ENCODE data around the gene LRP5. TPM values are rescaled to one million over a fixed set of nuclear protein-coding genes. Genes with fewer than 3 reads are reported as not detected.

LRP5 gene
- polyA plus RNA-seq, 3 donors, result 0.23 to 0.29 TPM; not detected in 1

DNA sequence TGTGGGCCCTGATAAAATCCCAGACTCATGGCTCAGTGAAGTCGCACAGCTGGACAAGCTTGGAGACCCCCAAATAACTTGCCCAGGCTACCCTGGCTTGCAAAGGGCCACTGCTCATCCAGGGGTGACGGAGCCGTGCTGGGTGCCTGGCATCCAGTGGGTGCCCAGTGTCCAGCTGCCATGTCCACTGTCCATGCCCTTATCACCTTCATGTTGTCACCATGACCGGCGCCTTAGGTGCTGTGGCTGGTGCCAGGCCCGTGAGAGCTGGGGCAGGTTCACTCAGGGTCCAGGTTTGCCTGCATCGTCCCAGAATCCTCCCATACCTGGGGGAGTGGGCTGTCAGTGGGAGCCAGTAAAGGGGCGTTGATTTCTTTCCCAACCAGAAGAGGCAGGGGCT, 57.4 kb downstream of the LRP5 start:
- peak overlapping the region; percentile 21 for H3K9ac ChIP-seq (ENCODE audit: insufficient read depth, low read length, poor library complexity, severe bottlenecking)
- Mint-ChIP-seq H3K36me3 (peaks cover 5 to 7% of the 10 kb centered on the region in 2 donors), H3K27ac (no peak overlapping the region), H3K4me3 (no peak overlapping the region), H3K4me1 (peaks cover 46% of the 10 kb centered on the region), H3K27me3 (ENCODE audit: low read depth in 3 of 3) (peaks cover 20 to 28% (median 25%) of the 10 kb centered on the region in 3 donors), H3K9me3 (peaks cover 0 to 6% (median 4%) of the 10 kb centered on the region in 7 donors)
- intact Hi-C loops (cut with micrococcal nuclease), result no loop called here
- no peak overlapping the region for H3K27ac ChIP-seq (ENCODE audit: low read depth in 1 of 2, low read length in 2 of 2)
- TF ChIP-seq, protein P1, sequence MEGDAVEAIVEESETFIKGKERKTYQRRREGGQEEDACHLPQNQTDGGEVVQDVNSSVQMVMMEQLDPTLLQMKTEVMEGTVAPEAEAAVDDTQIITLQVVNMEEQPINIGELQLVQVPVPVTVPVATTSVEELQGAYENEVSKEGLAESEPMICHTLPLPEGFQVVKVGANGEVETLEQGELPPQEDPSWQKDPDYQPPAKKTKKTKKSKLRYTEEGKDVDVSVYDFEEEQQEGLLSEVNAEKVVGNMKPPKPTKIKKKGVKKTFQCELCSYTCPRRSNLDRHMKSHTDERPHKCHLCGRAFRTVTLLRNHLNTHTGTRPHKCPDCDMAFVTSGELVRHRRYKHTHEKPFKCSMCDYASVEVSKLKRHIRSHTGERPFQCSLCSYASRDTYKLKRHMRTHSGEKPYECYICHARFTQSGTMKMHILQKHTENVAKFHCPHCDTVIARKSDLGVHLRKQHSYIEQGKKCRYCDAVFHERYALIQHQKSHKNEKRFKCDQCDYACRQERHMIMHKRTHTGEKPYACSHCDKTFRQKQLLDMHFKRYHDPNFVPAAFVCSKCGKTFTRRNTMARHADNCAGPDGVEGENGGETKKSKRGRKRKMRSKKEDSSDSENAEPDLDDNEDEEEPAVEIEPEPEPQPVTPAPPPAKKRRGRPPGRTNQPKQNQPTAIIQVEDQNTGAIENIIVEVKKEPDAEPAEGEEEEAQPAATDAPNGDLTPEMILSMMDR (IDR thresholded peaks at IDR 0.05), result no peak
- H4K20me1 ChIP-seq (ENCODE audit: insufficient read depth, low read length), result no peaks in the 10 kb centered on the region
- H3K4me1 ChIP-seq (ENCODE audit: control insufficient read depth in 1 of 2, insufficient read depth in 2 of 2, low read length in 2 of 2), result peaks cover 36 to 38% of the 10 kb centered on the region in 2 donors
- H3K79me2 ChIP-seq (ENCODE audit: insufficient read depth, low read length), result no peaks in the 10 kb centered on the region
- H3K9me3 ChIP-seq (replicated peaks in 1 of 2; ENCODE audit: control insufficient read depth in 1 of 2, insufficient read depth in 1 of 2, low read length in 2 of 2), result no peaks in the 10 kb centered on the region
- H3K4me3 ChIP-seq (replicated peaks in 1 of 3; ENCODE audit: low read depth in 2 of 3, low read length in 3 of 3), result no peak overlapping the region
- WGBS (ENCODE audit: insufficient coverage), result 91% methylated on average over 4 of the region's 8 CpGs
- no peak overlapping the region for H2AFZ ChIP-seq (ENCODE audit: insufficient read depth, low read depth, low read length, poor library complexity, severe bottlenecking)
- H3K36me3 ChIP-seq (replicated peaks in 1 of 2; ENCODE audit: control insufficient read depth in 1 of 2, insufficient read depth in 2 of 2, low read length in 2 of 2), result no peaks in the 10 kb centered on the region
- DNase-seq, result no peak
- H3K27me3 ChIP-seq (ENCODE audit: control insufficient read depth in 2 of 2, insufficient read depth in 2 of 2, low read length in 2 of 2), result peaks cover 0 to 17% of the 10 kb centered on the region in 2 donors
- H3K4me2 ChIP-seq (replicated peaks; ENCODE audit: extremely low read depth, low read length, poor library complexity, severe bottlenecking), result no peak overlapping the region

DNA sequence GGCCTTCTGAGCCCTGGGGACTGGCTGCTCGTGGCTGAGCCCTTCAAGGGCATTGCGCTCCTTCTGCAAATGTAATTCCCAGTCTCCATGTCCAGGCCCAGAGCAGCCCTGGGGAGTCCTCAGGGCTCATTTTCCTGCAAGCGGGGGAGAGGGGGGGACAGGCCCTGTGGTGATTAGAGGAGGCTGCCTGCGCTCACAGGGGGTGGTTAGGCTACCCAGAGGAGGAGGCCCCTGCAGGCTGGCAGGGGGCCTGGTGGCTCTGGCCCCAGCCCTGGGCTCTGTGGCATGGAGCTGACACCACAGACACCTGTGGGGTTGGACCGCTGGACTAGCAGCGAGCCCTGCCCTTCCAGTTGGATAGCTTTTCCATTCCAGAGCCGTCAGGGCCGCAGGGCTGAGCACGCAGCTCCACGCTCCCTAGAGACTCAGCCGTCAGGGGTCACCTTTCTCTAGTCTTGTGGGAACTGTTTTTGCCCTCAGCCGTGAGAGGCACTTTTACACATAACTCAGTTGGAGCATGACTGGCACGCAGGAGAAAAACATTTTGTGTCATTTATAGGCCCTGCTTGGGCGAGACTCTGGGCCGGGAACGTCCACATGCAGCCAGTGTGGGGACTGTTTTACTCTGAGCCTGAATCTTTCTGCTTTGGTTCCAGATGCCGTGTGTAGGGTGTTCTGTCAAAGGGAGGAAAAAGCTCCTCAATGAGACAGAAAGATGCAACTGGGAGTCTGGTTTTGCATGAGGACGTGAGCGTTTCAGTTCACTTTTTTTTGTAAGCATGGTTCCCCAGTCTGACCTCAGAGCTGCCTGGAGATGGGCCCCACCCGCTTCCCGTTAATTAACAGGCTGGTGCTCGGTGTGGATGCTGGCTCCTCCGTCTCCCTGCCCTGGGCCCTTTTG, 58.1 kb downstream of the LRP5 start:
- Histone ChIP-seq H3K36me3 (replicated peaks in 1 of 2; ENCODE audit: control insufficient read depth in 1 of 2, insufficient read depth in 2 of 2, low read length in 2 of 2) (no peaks in the 10 kb centered on the region), H3K79me2 (ENCODE audit: insufficient read depth, low read length) (no peaks in the 10 kb centered on the region), H3K4me2 (replicated peaks; ENCODE audit: extremely low read depth, low read length, poor library complexity, severe bottlenecking) (no peak overlapping the region), H4K20me1 (ENCODE audit: insufficient read depth, low read length) (no peaks in the 10 kb centered on the region), H3K4me1 (ENCODE audit: control insufficient read depth in 1 of 2, insufficient read depth in 2 of 2, low read length in 2 of 2) (peaks cover 36 to 40% of the 10 kb centered on the region in 2 donors), H3K9ac (ENCODE audit: insufficient read depth, low read length, poor library complexity, severe bottlenecking) (peak overlapping the region; percentile 21), H3K27me3 (ENCODE audit: control insufficient read depth in 2 of 2, insufficient read depth in 2 of 2, low read length in 2 of 2) (peaks cover 0 to 20% of the 10 kb centered on the region in 2 donors), H3K4me3 (replicated peaks in 1 of 3; ENCODE audit: low read depth in 2 of 3, low read length in 3 of 3) (peak overlapping the region in 1 of 3 experiments; percentile 4), H2AFZ (ENCODE audit: insufficient read depth, low read depth, low read length, poor library complexity, severe bottlenecking) (no peak overlapping the region), H3K9me3 (replicated peaks in 1 of 2; ENCODE audit: control insufficient read depth in 1 of 2, insufficient read depth in 1 of 2, low read length in 2 of 2) (no peaks in the 10 kb centered on the region), H3K27ac (ENCODE audit: low read depth in 1 of 2, low read length in 2 of 2) (peak overlapping the region; percentile 4 to 71)
- peaks cover 24 to 35% (median 28%) of the 10 kb centered on the region in 3 donors for H3K27me3 Mint-ChIP-seq (ENCODE audit: low read depth in 3 of 3)
- 50% methylated on average over 21 of the region's 23 CpGs for WGBS (ENCODE audit: insufficient coverage)
- intact Hi-C loops (cut with micrococcal nuclease), result no loop called here
- peaks cover 0 to 6% (median 4%) of the 10 kb centered on the region in 7 donors for H3K9me3 Mint-ChIP-seq
- peak overlapping the region in 6 of 7 donors; percentile 10 to 66 (median 46) for H3K27ac Mint-ChIP-seq
- peaks cover 40% of the 10 kb centered on the region for H3K4me1 Mint-ChIP-seq
- DNase-seq, result peak; percentile 61 to 66 (median 65)
- H3K4me3 Mint-ChIP-seq, result peak overlapping the region; percentile 17 to 69
- TF ChIP-seq, protein P1 (IDR thresholded peaks at IDR 0.05), result no peak
- H3K36me3 Mint-ChIP-seq, result peaks cover 5 to 7% of the 10 kb centered on the region in 2 donors

Data from CD14-positive monocyte (primary cell).